Ishikawa (cell line): ENCODE data around the gene PLCL1.

Source experiments
- CEBPB ChIP-seq: IDR thresholded peaks from 2 replicates; pipeline ENCODE4 v1.6.1; 2012
- CREB1 ChIP-seq: IDR thresholded peaks from 2 replicates; pipeline ENCODE4 v1.6.1; 2012; ENCODE audit warnings: low read depth
- EGR1 ChIP-seq: IDR thresholded peaks from 2 replicates; pipeline ENCODE4 v1.6.1; 2012
- EP300 ChIP-seq: IDR thresholded peaks from 2 replicates; pipeline ENCODE4 v1.6.1; 2012; ENCODE audit warnings: borderline replicate concordance
- MAX ChIP-seq: IDR thresholded peaks from 2 replicates; pipeline ENCODE4 v1.6.1; 2012
- RAD21 ChIP-seq: IDR thresholded peaks from 2 replicates; pipeline ENCODE4 v1.6.1; 2012; ENCODE audit warnings: low read depth
- REST ChIP-seq: IDR thresholded peaks from 2 replicates; pipeline ENCODE4 v1.6.1; 2012; ENCODE audit warnings: low read depth, mild to moderate bottlenecking
- TAF1 ChIP-seq: IDR thresholded peaks from 2 replicates; pipeline ENCODE4 v1.6.1; 2012; ENCODE audit warnings: low read depth, mild to moderate bottlenecking

GRCh38 chr2:197867033-197867432 lies 62.6 kb downstream of the PLCL1 start:
- TF ChIP-seq MAX: no peak
- no peak for TF ChIP-seq CREB1
- no peak for TF ChIP-seq RAD21
- TF ChIP-seq EP300: no peak
- no peak for TF ChIP-seq REST
- TF ChIP-seq TAF1: no peak
- no peak for TF ChIP-seq CEBPB
- no peak for TF ChIP-seq EGR1
